Measurements from ENCODE around the gene FOXP1.

Gene FOXP1

DNA sequence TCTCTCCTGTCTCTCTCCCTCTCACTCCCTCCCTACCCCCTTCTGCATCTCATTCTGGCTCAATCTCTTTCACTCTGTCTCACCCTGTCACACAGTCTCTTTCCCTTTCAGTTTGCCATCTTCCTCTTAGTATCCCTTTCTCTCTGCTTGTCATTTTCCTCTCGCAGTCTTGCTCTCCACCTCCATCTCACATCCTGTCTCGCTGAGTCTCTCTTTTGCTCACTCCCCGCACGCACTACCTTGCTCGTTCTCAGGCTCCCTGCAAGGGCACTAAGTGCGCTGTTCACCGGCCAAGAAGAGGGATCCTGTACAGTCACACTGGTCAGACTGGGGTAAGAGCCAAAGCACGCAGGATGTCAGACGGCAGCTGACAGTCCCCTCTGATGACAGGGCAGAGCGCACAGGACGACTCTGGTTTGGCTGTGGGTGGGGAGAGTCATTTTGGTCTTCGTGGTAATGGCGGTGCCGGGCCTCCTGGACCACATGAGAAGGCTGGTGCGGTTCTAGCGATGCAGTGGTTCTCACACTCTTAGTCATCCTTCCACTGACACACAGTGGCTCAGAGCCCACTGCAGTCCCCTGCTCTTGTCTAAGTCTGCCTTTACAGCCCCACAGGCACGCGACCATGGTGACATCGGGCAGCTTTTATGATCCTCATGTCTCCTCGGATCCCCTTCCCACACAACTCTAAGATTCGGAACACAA, 356.8 kb downstream of the FOXP1 start:
- peak; percentile 72 to 73 for DNase-seq

DNA sequence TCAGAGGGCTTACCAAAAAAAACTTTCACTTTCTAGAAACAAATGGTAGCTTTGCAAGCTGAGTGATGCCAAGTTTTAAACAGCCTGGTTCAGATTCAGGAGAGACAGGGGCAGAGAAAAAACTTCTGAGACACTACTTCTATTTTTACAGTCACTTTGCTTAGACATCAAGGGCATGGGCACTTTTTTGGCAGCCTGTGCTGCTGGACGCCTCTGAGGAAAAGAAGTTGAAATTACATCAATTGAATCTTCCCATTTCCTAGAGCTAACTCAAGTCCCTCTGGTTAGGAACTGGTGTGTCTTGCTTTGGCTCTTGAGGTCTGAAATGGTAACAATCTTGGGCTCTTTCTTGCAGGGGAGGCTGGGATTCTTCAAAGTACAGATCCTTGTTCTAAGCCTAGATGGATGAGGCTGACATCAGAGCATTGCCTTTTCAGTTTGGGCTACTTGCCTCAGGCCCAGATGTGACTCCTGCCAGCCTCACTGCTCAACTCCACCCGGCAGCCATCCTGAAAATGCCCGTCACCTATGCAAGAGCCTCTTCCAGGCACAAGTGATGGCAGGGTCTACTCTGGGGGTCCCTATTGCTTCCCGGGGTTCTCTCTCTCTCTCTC, 357.5 kb downstream of the FOXP1 start:
- DNase-seq: no peak

DNA sequence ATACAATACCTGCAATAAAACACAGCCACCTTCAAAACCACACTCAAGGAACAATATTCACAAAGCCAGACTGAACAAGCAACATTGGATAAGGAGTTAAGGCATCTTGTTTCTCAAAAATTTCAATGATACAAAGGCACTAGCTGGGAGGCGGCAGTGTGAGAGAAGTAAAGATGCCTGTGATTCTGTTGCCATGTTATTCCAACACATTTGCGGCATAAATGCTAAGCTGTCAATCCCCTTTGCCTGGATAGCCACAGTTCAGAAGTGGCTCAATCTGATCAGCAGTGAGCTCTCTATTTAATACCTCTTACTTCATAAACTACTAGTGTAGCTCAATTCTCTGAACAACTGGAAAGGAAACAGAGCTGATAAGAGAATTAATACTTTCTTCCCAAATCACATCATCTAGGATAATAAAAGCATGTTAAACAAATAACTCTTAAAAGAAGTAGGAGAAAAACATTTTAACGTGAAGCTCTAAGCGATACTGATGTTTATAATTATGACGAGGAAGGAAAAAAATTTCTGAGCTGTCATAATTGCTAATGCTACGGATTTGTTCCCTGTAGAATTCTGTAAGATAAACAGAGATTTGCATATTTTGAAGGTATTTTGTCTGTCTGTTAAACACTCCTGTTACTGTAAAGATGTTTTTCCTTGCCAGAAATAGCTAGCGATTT, 358.4 kb downstream of the FOXP1 start:
- DNase-seq: no peak

DNA sequence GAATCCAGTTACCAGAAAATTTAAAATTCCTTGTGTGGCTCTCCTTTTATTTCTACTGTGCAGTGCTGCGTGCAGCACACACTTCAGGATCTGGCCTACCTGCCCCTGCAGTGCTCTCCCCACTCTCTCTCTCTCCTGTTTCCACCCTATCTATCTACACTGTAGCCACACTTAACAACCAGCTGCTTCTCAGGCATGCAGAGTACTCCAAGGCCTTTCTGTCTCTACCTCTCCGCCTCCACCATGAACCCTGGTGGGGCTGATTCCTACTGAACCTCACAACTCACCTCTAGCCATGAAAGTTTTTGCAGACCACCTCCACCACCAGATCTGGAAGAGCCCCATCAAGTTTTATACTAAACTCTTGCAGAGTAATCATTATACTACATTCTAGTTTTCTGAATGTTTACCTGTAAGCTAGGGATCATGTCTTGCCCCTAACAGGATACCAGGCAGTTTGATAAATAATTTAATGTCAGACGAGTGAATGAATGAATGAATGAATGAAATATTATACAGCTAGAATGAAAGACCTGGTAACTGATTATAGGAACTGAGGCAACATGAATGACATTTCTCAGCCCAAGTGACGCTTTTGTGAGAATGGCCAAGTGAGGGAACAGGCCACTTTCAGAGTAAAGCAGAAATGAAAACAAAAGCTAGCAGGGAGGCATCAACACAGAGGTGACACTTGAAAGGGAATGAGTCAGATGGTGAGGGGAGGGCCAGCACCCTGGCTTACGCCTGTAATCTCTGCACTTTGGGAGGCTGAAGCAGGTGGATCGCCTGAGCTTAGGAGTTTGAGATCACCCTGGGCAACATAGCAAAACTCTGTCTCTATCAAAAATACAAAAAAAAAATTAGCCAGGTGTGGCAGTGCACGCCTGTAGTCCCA, 363.5 kb downstream of the FOXP1 start:
- no peak for DNase-seq

DNA sequence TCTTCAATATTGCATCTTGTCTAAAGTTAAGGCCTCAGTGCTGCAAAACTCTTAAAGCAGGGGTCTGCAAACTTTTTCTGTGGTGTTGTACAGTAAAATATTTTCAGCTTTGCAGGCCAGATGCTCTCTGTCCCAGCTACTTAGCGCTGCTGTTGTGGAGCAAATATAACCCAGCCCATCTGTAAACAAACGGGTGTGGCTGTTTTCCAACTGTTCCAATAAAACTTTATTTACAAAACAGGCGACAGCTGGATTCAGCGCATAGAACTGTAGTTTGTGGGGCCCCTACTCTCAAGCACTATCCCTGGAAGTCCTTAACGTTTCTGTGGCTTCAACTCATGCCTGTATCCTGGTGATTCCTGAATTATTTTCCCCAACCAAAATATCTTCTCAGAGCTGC, 365.0 kb downstream of the FOXP1 start:
- DNase-seq: no peak

DNA sequence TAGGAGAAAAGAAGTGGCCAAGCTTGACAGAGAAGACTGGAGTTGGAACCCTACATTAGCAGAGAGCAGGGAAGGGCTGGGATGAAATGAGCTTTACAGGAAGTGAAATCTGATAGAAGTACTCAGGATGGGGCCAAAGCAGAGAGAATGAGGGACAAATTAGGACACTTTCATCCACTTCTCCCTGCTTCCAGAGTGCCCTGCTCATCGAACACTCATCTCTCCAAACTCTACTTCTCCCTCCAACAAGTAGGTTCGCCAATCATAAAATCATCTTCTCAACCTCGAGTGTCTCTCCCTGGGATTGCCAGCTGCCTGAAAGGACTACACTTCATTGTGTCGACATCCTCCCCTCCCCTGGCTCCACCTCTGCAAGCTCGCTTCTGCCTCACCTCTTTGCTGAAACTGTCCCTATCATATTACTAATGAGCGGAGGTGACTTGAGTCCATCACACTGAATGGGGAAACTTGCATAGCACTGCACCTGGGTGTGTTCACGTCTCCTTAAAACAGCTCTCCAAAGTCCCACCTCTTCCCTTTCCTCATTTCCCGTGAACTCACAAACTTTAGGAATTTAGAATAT, 365.8 kb downstream of the FOXP1 start:
- DNase-seq: no peak

DNA sequence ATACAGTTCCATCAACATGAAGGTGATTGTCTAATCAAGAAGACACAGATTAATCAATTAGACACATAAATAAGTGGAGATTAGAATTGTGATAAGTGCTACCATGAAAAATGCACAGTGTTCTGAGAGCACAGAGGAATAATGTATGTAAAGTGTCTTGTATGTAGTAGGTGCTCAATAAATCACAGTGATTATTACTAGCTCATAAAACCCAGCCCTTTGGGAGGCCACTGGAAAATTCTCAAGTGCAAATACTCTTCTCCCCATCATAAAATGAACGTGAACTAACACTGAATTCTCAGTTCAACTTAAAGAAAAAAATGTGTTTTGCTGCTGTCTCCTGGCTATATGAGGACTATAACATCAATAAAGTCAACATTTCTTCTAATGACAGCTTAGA, 368.2 kb downstream of the FOXP1 start:
- DNase-seq: no peak

DNA sequence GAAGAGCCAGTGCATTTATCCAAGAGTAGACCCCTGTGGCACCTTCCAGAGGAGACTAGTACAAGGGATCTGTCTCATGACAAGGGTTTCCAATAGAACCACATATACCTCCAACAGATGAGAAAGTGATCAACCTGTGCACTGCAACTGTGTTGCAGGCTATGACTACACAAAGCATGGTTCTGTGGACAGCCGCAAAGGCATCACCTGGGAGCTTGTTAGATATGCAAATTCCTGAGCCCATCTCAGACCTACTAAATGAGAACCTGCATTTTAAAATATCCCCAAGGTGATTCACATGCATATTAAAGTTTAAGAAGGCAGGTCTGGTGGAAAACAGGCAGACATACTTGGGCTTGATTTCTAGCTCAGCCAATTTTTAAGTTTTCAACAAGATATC, 368.7 kb downstream of the FOXP1 start:
- no peak for DNase-seq

DNA sequence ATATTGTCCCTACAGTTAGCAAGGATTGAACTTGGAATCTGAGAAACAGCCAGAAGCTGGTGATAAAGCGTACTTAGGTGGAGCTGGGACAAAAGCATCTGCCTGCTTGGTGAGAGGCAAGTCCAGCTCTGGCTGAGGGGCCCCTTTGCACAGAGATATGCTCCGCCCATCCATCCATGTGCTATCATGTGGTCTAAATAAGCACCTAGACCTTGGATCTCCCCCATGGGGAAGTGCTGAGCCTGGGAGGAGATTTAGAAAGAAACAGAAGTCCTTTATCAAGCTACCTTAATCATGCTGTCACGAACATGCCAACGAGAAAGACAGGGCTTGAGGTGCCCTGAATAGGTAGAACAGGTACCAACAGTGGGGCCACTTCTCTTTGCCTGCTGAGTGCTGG, 369.5 kb downstream of the FOXP1 start:
- no peak for DNase-seq

DNA sequence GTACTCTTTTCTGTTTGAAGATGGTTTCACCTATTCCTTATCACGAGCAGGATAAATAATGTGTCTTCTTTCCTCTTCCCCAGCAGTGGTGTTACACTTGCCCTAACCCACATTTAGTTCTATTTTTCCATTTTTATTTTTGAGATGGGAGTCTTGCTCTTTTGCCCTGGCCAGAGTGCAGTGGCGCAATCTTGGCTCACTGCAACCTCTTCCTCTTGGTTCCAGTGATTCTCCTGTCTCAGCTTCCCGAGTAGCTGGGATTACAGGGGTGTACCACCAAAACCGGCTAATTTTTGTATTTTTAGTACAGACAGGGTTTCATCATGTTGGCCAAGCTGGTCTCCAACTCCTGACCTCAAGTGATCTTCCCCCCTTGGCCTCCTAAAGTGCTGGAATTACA, 372.4 kb downstream of the FOXP1 start:
- DNase-seq: no peak

DNA sequence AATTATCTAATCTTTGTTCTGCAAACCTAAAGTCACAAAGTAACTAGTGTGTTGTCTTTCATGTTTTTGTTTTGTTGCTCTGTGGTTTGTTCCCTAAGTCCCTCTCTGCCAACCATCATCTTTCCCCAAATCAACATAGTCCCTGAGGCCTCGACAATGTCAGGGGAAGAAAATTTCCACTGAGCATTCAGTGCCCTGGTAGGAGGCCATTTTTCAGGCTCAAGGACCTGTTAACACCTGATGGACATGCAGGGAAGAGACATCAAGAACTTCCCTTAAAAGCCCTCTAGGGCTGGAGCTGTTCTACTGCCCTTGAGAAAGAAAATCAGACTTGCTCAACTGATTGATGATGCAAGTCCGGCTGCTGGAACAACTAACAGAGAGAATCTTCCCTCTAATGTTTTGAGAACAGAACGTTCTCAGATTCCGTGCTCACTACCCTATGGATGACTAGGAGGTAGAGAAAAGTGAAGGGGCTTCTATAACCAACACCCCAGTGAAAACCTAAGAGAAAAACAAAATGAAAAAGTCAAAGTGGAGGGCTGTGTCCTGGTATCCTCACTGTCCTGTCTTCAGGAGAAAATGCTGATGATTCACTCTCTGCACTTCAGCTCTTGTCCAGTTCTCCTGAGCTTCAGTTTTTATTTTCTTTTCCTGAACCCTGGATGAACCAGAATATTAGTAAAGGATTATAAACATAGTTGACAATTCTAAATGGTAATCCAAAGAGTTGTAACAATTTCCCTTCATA, 373.1 kb downstream of the FOXP1 start:
- DNase-seq: no peak

DNA sequence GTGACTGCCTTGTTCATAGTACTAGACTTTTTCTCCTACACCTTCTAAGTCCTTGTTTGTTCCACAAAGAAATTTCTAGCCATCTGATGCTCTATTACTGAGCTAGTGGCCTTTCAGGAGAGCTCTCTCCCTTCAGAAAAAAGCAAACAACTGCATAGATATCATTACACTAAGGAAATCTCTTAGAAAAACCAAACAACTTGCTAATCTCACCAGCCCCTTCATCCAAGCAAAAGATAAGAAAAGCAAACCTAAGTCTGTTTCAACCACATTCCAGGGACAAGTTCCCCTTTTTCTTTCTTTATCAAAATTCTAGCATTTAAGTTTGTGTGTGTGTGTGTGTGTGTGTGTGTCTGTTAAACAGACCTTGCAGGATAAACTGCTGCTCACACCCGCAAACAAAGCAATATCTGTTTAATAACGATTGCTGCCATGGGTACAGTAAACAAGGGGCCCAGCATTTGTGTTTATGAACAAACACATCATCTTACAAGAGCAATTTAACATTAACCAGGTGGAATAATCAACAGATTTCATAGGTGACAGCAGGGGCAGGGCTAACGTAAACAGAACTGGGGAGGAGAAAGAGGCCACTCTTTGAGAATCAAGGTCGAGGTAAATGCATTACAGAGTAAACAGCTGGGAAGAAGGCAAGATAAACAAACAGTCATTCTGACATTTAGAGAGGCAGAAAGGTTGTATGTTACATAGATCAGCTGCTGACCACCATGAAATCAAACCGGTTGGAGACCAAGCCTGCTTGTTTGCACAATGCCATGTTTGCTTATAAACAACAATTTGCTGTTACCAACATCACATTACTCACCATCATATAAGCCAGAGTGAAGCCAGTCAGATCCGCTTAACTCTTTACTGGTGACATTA, 375.1 kb downstream of the FOXP1 start:
- DNase-seq: no peak

DNA sequence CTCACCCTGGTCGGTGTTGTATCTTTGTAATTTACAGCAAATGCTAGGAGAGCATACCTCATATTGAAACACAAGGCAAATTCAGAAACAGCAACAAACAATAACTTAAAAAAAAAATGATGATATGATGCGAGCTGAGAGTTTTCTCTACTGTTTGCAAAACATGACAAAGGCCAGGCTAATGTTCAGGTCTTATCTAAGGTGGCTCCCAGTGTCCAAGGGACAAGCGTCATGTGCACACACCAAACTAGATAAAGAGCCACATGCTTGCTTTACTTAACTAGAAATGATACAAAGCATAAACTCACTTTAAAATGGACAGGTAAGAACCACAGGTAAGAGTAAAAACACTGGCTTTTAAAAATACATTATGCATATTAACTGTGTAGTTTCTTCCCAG, 375.9 kb downstream of the FOXP1 start:
- DNase-seq: no peak

DNA sequence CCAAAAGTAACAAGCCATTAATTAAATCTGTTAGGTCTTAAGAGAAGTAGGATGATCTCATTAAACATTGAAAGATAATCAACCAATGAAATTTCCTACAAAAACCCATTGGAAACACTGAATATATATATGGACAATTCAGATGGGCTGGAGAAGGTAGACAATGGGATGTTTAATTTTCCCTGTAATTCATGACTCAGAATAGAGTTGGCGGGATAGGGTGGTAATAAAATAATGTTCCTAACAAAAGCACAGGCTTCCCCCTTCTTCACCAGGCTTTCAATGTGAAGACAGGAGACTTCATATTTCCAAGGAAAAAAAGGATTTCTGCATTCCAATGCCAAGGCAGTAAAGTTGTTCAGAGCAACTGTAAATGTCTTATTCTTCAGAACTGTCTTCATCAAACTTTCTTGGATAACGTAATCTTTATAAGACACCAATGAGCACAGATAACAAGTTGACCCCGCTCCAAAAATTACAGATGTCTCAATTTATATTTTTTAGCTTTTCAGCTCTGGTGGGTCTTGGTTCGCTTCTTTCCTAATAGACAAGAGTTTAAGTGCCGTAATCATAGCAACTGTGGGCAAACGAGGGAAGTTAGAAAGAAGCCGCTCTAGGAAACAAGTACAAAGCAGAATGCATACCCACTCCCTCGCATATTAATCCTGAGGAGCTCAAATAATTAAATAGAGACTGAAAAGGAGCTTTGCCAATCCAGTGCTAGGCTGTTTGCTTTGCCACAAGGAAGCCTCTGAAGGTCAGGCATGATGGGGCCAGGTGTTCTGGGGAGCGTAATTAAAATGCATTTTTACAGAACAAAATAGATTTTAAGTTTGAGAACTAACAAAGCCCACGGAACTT, 377.0 kb downstream of the FOXP1 start:
- no peak for DNase-seq

DNA sequence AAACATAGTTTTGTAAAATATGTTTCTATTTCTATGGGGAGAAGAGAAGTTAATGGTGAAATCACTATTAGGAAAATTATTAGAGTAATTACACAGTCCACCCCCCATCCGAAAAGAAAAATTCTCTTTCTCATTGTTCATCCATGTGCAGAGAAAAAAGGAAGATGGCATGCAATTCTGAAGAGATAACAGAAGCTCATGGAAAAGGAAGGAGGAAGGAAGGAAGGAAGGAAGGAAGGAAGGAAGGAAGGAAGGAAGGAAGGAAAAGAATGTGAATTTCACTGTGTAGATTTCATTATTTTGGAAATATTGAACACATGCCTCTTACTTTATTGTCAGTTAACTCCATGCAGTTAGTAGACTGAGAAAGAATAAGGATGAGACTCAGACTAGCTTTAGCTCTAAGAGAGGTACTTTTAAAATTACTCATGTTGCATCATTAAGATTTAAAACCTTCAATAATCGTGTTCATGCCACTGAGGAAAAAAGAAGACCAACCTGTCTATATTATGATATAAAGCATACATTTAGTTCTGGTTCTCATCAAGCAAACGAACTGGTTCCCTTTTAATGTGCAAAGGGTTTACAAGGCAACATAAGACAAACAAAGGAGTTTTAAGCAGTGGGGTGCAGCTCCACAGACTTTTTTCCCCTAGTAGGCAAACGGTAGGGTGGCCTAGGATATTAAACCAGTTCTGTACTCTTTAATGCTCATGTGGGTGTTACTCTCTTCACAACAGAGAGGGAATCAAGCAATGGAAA, 379.6 kb downstream of the FOXP1 start:
- DNase-seq: no peak

DNA sequence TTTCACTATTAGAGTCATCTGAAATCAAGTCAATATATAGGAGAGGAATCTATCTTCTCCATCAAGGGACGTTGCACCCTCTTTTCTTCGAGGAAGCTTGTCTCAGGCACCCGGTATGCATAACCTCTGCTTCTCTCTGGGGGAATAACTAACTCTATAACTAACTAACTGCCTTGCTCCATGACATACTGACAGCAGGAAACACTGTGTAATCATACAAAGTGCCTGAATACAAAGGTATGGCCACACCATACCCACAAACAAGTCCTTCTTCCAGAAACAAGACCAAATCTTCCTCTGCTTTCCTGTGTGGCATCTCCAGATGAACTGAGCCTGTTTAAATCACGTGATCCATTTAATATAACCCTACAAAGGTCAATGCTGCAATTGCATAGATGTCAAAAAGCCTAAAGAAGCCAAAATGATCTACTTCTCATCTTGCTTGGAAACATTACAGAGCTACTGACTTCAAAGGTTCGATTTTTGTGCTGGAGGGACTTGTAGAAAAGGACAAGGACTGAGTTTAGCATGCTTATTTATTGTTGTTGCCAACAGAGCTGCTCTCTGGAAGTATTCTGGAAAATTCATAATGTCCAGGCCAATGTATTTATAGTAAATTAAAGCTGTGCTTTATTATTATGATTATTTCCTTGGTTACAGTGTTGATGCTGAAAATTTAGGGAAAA, 380.5 kb downstream of the FOXP1 start:
- DNase-seq: no peak

DNA sequence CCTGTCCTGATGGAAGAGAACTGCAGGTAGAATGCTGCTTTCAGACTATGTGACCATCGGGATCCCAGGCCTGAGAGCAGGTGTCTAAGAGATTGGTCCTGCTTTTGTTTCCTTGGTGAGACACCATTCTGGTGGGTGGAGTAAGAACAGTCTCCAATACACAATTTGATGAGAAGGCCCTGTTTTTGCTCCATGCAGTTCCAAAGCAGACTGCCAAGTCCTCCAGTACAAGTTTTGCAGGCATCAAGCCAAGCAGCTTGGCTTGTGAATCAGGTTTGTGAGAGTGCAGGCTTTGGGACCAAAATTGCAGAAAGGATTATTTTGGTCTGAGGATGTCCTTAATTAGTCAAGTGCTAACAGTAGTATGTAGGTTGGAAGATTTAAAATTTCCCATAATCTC, 381.6 kb downstream of the FOXP1 start:
- no peak for DNase-seq

DNA sequence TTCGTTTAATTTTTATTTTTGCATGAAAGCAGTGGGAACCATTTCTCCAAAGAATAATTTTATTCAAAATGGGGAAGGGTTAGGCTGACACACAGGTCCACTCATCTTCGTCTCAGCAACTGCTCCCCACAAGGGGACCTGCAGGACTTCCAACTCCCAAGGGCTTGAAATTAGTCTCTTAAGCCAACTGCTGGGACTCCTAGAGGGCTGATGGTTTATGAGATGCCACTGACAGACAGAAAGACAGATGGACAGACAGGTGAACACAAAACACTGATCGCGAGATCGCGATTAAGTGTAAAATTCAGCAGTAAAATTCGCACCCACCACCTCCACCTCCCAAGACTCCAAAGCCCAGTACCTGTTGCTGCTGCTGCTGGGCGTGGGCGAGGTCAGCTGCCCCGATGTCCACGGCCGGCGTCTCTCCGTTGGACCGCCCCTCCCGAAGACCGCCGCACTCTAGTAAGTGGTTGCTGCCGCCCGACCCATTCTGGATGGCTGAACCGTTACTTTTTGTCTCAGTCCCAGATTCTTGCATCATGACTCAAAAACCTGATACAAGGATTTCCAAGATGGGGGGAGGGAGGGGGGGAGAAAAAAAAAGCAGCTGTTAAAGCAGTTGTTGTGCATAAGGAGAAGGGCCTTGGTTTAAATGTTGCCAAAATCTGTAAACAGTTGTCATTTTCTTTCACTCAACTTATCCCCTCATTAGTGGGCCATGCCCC, 385.5 kb downstream of the FOXP1 start:
- DNase-seq: no peak

Data from CD4-positive, alpha-beta T cell treated with Interleukin-1 beta for 1 hour (primary cell).